ENCODE data around the gene TMX2. TPM values are rescaled to one million over a fixed set of nuclear protein-coding genes. Genes with fewer than 3 reads are reported as not detected.

Gene TMX2
- total and polyA plus RNA-seq, 9 of the 15 experiments (the other 6 are each of a cell fraction or from before 2014, with no cell fraction given), result 176 to 433 (median 227) TPM

- Histone ChIP-seq H3K9me1 (ENCODE audit: control insufficient read depth, insufficient read depth, low read length) (no peaks in the 10 kb centered on the region), H3K9ac (ENCODE audit: insufficient read depth in 1 of 2, low read depth in 2 of 2, low read length in 2 of 2) (no peak overlapping the region), H3K79me2 (ENCODE audit: control insufficient read depth, insufficient read depth, low read length) (no peaks in the 10 kb centered on the region), H3K4me3 (no peak overlapping the region), H3K9me3 (replicated peaks; ENCODE audit: control insufficient read depth, insufficient read depth, low read depth, low read length) (no peaks in the 10 kb centered on the region), H2AFZ (ENCODE audit: low read depth, low read length) (no peak overlapping the region), H4K20me1 (replicated peaks; ENCODE audit: control insufficient read depth, insufficient read depth, low read length) (no peaks in the 10 kb centered on the region), H3K27ac (ENCODE audit: extremely low read depth, low read depth, low read length) (no peak overlapping the region), H3K36me3 (ENCODE audit: control insufficient read depth, insufficient read depth, low read length) (peaks cover 76% of the 10 kb centered on the region), H3K27me3 (ENCODE audit: control insufficient read depth in 2 of 2, insufficient read depth in 2 of 2, low read length in 2 of 2) (no peaks in the 10 kb centered on the region), H3K4me1 (replicated peaks in 1 of 2; ENCODE audit: control insufficient read depth in 2 of 2, insufficient read depth in 2 of 2, low read length in 2 of 2) (no peaks in the 10 kb centered on the region), H3K4me2 (ENCODE audit: insufficient read depth, low read length) (no peak overlapping the region)
- ChIA-PET CTCF (ENCODE audit: low intra/inter-chr PET ratio) (no interaction called here), POLR2A (interaction anchor here (0.6 kb wide), 1 partner anchor 428 kb away, joined by 3 read pairs; no protein-coding TSS in a partner anchor)
- DNase-seq (ENCODE audit: extremely low read depth in 1 of 4, low spot score in 3 of 4), result no peak
- no peak for FAIRE-seq
- WGBS (ENCODE audit: insufficient coverage, low coverage, missing lambda C conversion rate), result 79% methylated on average over 3 of the region's 3 CpGs
- in situ Hi-C loops (cut with MboI) (no loop called here), intact Hi-C loops (cut with micrococcal nuclease) (no loop called here)
- no peak for TF ChIP-seq ZFP30 (CRISPR knock-in tag; IDR thresholded peaks at IDR 0.05; ENCODE audit: borderline replicate concordance)
- TF ChIP-seq SRSF7 (optimal IDR thresholded peaks at IDR 0.05; ENCODE audit: low read depth, low read length), result no peak
- no peak for TF ChIP-seq ARID1B (IDR thresholded peaks at IDR 0.05)
- TF ChIP-seq HOMEZ (CRISPR knock-in tag; IDR thresholded peaks at IDR 0.05), result no peak
- peak in 1 of 3 experiments; percentile 17; a peak in 1 of 6 replicates for TF ChIP-seq CTCF (IDR thresholded peaks at IDR 0.05 in 2 of 3, conservative IDR thresholded peaks at IDR 0.05 in 1 of 3; ENCODE audit: insufficient read depth in 2 of 3, low read depth in 1 of 3, low read length in 3 of 3)
- no TSS peak for BruUV-seq (replicated peaks)
- ATAC-seq, result no peak
Observed at GRCh38 chr11:57700425-57700824, 12.0 kb upstream of the TMX2 start.
